HG02763 (cell line): ENCODE measurements around the gene SEPTIN10.
A peak's percentile ranks its signal among the peaks of the same experiment; 100 is the strongest.
"Not testable (repeated sequence)": the region's sequence is repeated elsewhere in the genome, so short reads cannot be mapped to it uniquely, and the experiment has no call there.

Experiments
- ATAC-seq: cut with Tn5 transposase; IDR thresholded peaks from one replicate; pipeline ENCODE4 v1.9.1; 2021; ENCODE audit warnings: mild to moderate bottlenecking, moderate library complexity; ENCODE audit not compliant: unreplicated experiment

The SEPTIN10 gene

GRCh38 chr2:109549016-109549590 lies 64.7 kb downstream of the SEPTIN10 start:
- ATAC-seq = no peak

DNA sequence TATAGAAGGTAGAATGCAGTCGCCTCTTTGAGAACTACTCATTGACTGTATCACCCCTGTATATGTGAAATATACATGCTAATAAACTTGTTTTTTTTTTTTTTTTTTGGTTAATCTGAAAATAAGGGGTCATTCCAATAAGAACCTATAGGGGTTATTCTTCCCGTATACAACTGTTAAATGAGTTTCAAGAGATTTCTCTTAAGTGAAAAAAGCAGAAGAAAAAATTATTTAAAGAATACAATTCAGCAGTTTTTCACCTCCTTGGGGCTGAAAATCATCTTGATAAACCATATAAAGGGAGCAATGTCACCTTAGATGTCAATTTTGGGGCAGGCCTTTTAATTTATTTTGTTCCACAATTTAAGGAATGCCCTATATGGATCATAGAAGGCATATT lies 66.5 kb downstream of the SEPTIN10 start:
- ATAC-seq = no peak

DNA sequence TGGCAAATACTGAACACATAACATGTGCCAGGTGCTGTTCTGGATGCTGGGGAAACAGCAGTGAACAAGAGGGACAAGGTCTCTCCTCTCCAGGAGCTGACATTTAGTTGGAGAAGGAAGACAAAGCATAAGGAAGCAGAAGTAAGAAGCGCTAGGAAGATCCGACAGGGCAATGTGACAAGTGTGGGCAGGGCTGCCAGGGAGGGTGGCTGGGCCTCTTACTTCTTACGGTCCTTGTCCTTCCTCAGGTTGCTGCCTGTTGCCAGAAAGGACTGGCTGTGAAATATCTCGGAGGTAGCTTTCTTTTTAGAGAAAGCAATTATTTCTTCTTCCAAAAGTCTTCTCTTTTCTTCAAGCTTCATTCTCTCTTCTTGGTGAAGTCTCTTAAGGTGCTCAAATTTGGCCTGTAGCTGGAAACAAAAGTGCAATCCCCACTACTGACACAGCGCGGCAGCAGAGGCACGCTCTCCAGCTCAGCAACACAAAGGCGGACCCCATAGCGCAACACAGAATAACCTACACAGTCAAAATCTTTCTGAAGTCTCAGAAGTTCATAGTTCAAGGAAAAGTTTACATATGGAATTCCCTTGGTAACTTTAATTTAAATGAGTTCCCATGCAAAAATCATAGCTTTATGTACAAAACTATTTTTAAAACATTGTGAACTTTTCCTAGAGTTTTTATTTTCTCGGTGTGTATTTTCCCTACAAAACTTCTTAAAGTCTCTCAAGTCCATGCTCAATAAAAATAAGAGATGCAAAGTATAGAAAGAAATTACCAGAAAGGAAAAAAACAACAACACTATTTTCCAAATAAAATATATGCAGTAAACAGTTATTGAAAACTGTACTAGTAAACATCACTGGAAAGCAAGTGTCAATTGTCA lies 67.7 kb downstream of the SEPTIN10 start:
- peak; percentile 78 for ATAC-seq

GRCh38 chr2:109542384-109542783 lies 71.4 kb downstream of the SEPTIN10 start:
- no peak for ATAC-seq

GRCh38 chr2:109538546-109538945 lies 75.2 kb downstream of the SEPTIN10 start:
- ATAC-seq = no peak

GRCh38 chr2:109537565-109538222 lies 76.1 kb downstream of the SEPTIN10 start:
- ATAC-seq = no peak

- ATAC-seq = not testable (repeated sequence)
These were observed 77.2 kb downstream of the SEPTIN10 start for GRCh38 chr2:109536556-109536955.

DNA sequence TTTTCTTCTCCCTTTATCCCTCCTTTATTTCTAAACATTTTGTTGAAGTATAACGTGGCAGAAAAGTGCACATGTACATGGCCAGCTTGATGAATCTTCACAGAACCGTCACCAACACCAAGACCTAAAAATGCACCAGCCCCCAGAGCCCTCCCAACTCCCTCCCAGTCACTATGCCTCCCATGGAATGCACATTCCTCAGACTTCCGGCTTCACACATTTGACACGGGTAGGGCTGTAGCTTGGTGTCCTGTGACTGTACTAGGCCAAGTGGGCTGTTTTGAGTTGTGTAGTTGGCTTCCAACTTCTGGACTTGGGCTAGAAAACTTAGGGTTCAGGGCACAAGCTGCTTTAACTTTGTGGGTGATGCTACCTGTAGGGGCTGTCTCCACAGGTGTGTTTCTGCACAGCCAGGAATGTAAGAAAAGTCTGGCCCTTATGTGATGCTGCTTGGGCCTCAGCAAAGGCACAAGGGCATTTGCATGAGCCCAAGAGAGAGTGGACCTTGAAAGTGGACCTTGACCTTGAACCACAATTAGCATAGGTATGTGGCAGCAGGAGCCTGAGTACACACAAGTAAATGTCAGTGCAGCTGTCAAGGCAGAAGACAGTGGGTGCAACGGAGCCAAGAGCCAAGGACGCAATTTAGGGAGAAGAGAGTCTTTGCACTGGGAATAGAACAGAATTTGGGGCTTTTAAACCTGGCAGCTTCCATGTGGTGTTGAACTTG lies 78.4 kb downstream of the SEPTIN10 start:
- ATAC-seq = no peak

GRCh38 chr2:109533823-109534222 lies 79.9 kb downstream of the SEPTIN10 start:
- no peak for ATAC-seq

DNA sequence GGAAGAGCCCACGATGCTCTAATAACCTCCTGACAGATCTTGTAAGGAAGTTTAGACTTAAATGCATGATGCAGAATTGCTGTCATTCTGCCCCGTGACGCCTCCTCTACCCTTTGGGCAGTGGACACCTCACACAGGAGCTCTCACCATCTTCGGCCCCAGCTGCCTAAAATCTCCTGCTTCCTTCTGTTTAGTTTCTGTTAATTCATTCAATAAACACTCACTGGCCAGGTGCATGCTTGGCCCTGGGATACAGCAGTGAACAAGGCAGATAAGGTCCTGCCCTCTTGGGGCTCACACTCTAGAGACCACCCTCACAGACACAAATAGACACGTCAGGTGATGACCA lies 81.1 kb downstream of the SEPTIN10 start:
- ATAC-seq = no peak

GRCh38 chr2:109531896-109532727 lies 81.7 kb downstream of the SEPTIN10 start:
- ATAC-seq = no peak

DNA sequence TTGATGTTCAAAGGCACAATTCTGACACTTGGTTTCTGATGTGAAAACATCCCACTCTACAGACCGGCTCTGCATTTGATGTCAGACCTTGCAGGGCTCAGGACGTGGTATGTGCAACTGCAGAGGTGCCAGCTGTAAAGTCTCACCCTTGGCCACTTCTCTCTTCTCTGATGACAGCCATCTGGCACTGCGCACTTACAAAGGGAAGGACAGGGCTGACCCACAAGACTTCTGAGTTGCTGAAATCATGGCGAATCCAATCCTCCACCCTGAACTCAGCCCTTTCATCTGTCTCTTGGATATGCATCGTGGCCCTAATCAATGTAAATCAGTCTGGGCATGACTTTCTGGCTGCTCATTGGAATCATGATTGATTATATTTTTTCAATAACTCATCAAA lies 82.5 kb downstream of the SEPTIN10 start:
- ATAC-seq = no peak

GRCh38 chr2:109530712-109531111 lies 83.1 kb downstream of the SEPTIN10 start:
- no peak for ATAC-seq

DNA sequence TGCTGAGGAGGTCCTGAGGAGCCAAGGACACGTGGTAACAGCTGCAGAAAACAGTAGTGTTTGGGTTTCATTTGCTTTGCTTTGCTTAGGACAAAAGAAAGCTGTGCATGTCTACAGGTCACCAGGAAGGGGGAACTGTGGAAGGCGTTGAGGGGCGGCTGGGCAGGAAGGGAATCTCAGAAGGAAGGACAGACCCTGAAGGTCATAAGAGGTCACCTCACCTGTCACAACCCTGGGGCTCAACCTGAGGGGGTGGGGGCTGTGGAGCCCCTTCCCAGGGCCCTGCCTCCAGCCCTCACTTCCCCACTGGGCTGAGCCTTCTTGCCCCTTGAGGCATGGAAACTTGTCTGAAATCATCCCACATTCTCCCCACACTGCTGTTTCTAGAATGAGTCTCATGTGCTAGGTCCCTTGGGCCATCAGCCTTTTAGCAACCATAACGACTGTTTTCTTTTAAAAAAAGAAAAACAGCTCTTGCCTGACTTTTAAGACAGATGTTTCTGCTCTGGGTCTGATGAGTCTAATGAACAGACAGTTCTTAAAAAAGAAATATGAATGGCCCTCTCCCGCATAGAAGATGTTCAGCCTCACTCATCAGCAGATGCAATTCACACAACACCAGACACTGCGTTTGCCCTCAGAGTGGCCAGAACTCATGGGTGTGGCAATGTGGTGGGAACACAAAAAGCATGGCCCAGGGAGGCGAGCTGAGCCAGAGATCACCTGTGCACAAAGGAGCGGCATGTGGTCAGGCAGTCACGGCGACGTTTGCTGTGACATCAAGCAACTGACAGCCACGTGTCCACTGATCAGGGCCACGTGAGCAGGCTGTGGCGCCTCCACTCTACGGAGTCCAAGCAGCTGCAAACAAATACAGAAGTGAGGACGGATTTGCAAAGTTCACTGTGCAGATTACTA lies 84.0 kb downstream of the SEPTIN10 start:
- ATAC-seq = no peak

- no peak for ATAC-seq
These were observed 84.8 kb downstream of the SEPTIN10 start for GRCh38 chr2:109528811-109529501.

- no peak for ATAC-seq
These were observed 85.7 kb downstream of the SEPTIN10 start for GRCh38 chr2:109527846-109528705.

DNA sequence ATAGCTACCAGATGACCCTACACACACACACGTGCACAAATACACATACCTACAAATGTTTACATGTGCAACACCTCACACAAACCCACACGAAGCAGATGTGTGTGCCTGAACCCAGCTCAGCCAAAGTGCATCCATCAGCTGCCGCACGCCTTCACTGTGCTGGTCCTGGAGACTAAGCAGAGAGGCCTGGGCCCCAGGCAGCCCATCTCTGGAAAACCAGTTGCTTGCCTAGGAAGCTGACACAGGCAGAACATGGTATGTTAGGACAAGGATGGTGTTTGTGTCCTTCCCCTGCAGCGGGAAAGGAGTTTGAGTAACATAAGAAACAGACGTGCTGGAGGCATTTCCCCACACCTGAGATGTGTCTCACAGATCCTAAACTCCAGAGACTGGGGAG lies 86.7 kb downstream of the SEPTIN10 start:
- no peak for ATAC-seq

- no peak for ATAC-seq
These were observed 87.3 kb downstream of the SEPTIN10 start for GRCh38 chr2:109526442-109526970.
